Testis (tissue), 5 donors: ENCODE data around the gene RBM15. TPM values are rescaled to one million over a fixed set of nuclear protein-coding genes. Genes with fewer than 3 reads are reported as not detected.
A peak's percentile ranks its signal among the peaks of the same experiment; 100 is the strongest.

Source experiments
- DNase-seq: peaks from one replicate; pipeline ENCODE4 v3.0.0-alpha.2; 2019
- H3K27ac ChIP-seq, 2 donors: fragments of 200-600 bp; sonication (generic); one replicate each; pipeline ENCODE4 v1.5.1; 2019
- H3K27me3 ChIP-seq: fragments of 200-600 bp; sonication (generic); one replicate; pipeline ENCODE4 v1.5.1; 2019
- H3K36me3 ChIP-seq: fragments of 200-600 bp; sonication (generic); one replicate; pipeline ENCODE4 v1.5.1; 2017; ENCODE audit warnings: low read depth; ENCODE audit errors: missing control alignments
- H3K4me1 ChIP-seq: fragments of 200-600 bp; sonication (generic); one replicate; pipeline ENCODE4 v1.5.1; 2019
- H3K4me3 ChIP-seq, 2 donors: fragments of 200-600 bp; sonication (generic); one replicate each; pipeline ENCODE4 v1.5.1; 2017 to 2019
- H3K9me3 ChIP-seq: fragments of 200-600 bp; sonication (generic); one replicate; pipeline ENCODE4 v1.5.1; 2017
- CTCF ChIP-seq, 3 experiments: fragments of 450-650 bp in 2 of 3; fragments of 200-600 bp in 1 of 3; sonication (generic) in 1 of 3; IDR thresholded peaks; one replicate each; pipeline ENCODE4 v1.5.1; 2016 to 2019; ENCODE audit warnings: antibody characterized with exemption in 3 of 3, mild to moderate bottlenecking in 2 of 3, moderate library complexity in 1 of 3
- POLR2A ChIP-seq: fragments of 450-650 bp; IDR thresholded peaks from one replicate; pipeline ENCODE4 v1.6.1; 2017; ENCODE audit warnings: antibody characterized with exemption, mild to moderate bottlenecking, moderate library complexity
- WGBS, 2 donors: methylation state at CpG; one replicate each; pipeline ENCODE4 v1.1.5; 2018; 5-methylcytosine and 5-hydroxymethylcytosine counted together
- intact Hi-C: fragments of 100-400 bp; cut with DNase I; formaldehyde crosslinking; loops from one replicate; pipeline ENCODE4 v1.15.1; 2023; ENCODE audit warnings: low total_unique reads
- long read RNA-seq, 2 donors: transcript quantifications; one replicate each; lab custom pipeline, GENCODE V29; 2026
- polyA plus RNA-seq: library from polyadenylated mRNA; stranded (reverse); fragments of 350-450 nt; fragmentation: Illumina TruSeq; extraction: RNeasy Lipid Tissue Mini Kit (QIAGEN cat#74804); gene quantifications from one replicate; pipeline ENCODE4 v1.2.3, GENCODE V29; 2014; ENCODE audit warnings: low read depth, low replicate concordance; ENCODE audit not compliant: insufficient read depth
- total RNA-seq, 2 donors: library from RNA; depleted of rRNA; stranded (reverse); fragments of >200 nt; gene quantifications; one replicate each; pipeline ENCODE4 v1.2.3, GENCODE V29; 2016

RBM15 gene
- total RNA-seq (10 to 100 TPM; 72.8 to 80.2 TPM), polyA plus RNA-seq (22.2 TPM)
- long read RNA-seq, donor 1, partial matches to known transcripts = 0 of 4 reads
- long read RNA-seq, donor 1, other reads (novel, unspliced or antisense) = 0 of 4 reads
- long read RNA-seq, donor 2, full-length matches to known transcripts = 9 of 9 reads
- long read RNA-seq, donor 2, partial matches to known transcripts = 0 of 9 reads
- long read RNA-seq, donor 2, other reads (novel, unspliced or antisense) = 0 of 9 reads

GRCh38 chr1:110338886-110339406 lies at the start of gene RBM15:
Gene RBM15 (plus strand): TSS chr1:110339377. CDS start chr1:110339406, 29 bp downstream.
- peak within 1 kb of the TSS; percentile 98 to 99 for H3K27ac ChIP-seq
- DNase-seq = peak; percentile 99
- intact Hi-C loops = no loop called here
- H3K9me3 ChIP-seq = no peaks in the 10 kb centered on the region
- H3K4me1 ChIP-seq = peaks cover 34% of the 10 kb centered on the region
- WGBS, 2 donors = 0% methylated on average over 23 to 25 of the region's 25 CpGs
- H3K27me3 ChIP-seq = no peaks in the 10 kb centered on the region
- TF ChIP-seq CTCF (IDR thresholded peaks at IDR 0.05) (no peak), POLR2A (no peak)
- peak within 1 kb of the TSS; percentile 82 to 96 for H3K4me3 ChIP-seq
- no peaks in the 10 kb centered on the region for H3K36me3 ChIP-seq

- Histone ChIP-seq H3K9me3 (no peaks in the 10 kb centered on the region), H3K4me1 (no peaks in the 10 kb centered on the region), H3K27ac (no peak overlapping the region), H3K27me3 (no peaks in the 10 kb centered on the region), H3K4me3 (no peak overlapping the region), H3K36me3 (no peaks in the 10 kb centered on the region)
- DNase-seq = no peak
- intact Hi-C loops = no loop called here
- WGBS, 2 donors = 47 to 60% methylated on average over 6 to 7 of the region's 7 CpGs
- TF ChIP-seq POLR2A = no peak
- TF ChIP-seq CTCF (IDR thresholded peaks at IDR 0.05) = no peak
Measured at GRCh38 chr1:110291241-110292030, 47.7 kb upstream of the RBM15 start.

GRCh38 chr1:110292031-110292741 lies 47.0 kb upstream of the RBM15 start:
- Histone ChIP-seq H3K4me1 (no peaks in the 10 kb centered on the region), H3K4me3 (no peak overlapping the region), H3K27me3 (no peaks in the 10 kb centered on the region), H3K36me3 (no peaks in the 10 kb centered on the region), H3K9me3 (no peaks in the 10 kb centered on the region), H3K27ac (no peak overlapping the region)
- intact Hi-C loops = no loop called here
- TF ChIP-seq CTCF (IDR thresholded peaks at IDR 0.05) = no peak
- no peak for TF ChIP-seq POLR2A
- DNase-seq = no peak
- WGBS, 2 donors = 70 to 75% methylated on average over 7 of the region's 7 CpGs

GRCh38 chr1:110293601-110294104 lies 45.5 kb upstream of the RBM15 start:
- no peaks in the 10 kb centered on the region for H3K4me1 ChIP-seq
- no peak overlapping the region for H3K27ac ChIP-seq
- no peak overlapping the region for H3K4me3 ChIP-seq
- H3K36me3 ChIP-seq = no peaks in the 10 kb centered on the region
- no peak for DNase-seq
- no peak for TF ChIP-seq CTCF (IDR thresholded peaks at IDR 0.05)
- TF ChIP-seq POLR2A = no peak
- no peaks in the 10 kb centered on the region for H3K27me3 ChIP-seq
- 76 to 83% methylated on average over 9 of the region's 9 CpGs for WGBS, 2 donors
- H3K9me3 ChIP-seq = no peaks in the 10 kb centered on the region
- intact Hi-C loops = no loop called here
